COLO668 (cell line): ENCODE measurements around the gene UTP3.
A peak's percentile ranks its signal among the peaks of the same experiment; 100 is the strongest.
"Not testable (repeated sequence)": the region's sequence is repeated elsewhere in the genome, so short reads cannot be mapped to it uniquely, and the experiment has no call there.

Experiments
- DNase-seq: peaks from one replicate; lab custom pipeline; 2025; ENCODE audit not compliant: unreplicated experiment; lab: John Stamatoyannopoulos, UW

The UTP3 gene

GRCh38 chr4:70714079-70714887 lies 26.0 kb downstream of the UTP3 start:
- DNase-seq = no peak

GRCh38 chr4:70715097-70715496 lies 26.8 kb downstream of the UTP3 start:
- DNase-seq = no peak

- DNase-seq = no peak
These were observed 30.7 kb downstream of the UTP3 start for GRCh38 chr4:70718811-70719604.

GRCh38 chr4:70721747-70722146 lies 33.4 kb downstream of the UTP3 start, which contains the start of gene RUFY3:
RUFY3 (plus strand) TSS chr4:70721964; CDS start chr4:70722574, 610 bp downstream.
- no peak for DNase-seq

GRCh38 chr4:70722199-70722791 lies 34.0 kb downstream of the UTP3 start:
- no peak for DNase-seq

- no peak for DNase-seq
These were observed 36.1 kb downstream of the UTP3 start for GRCh38 chr4:70724463-70724862.

- DNase-seq = no peak
These were observed 37.3 kb downstream of the UTP3 start for GRCh38 chr4:70725633-70726032.

GRCh38 chr4:70726515-70726914 lies 38.2 kb downstream of the UTP3 start:
- not testable (repeated sequence) for DNase-seq

- no peak for DNase-seq
These were observed 39.8 kb downstream of the UTP3 start for GRCh38 chr4:70728091-70728490.

- DNase-seq = not testable (repeated sequence)
These were observed 44.5 kb downstream of the UTP3 start for GRCh38 chr4:70732878-70733277.

GRCh38 chr4:70734168-70734954 lies 46.0 kb downstream of the UTP3 start:
- DNase-seq = no peak

GRCh38 chr4:70734971-70735370 lies 46.6 kb downstream of the UTP3 start:
- DNase-seq = no peak

GRCh38 chr4:70735915-70736314 lies 47.6 kb downstream of the UTP3 start:
- peak; percentile 4 for DNase-seq

GRCh38 chr4:70737006-70737405 lies 48.7 kb downstream of the UTP3 start:
- DNase-seq = no peak

GRCh38 chr4:70737409-70737808 lies 49.1 kb downstream of the UTP3 start:
- DNase-seq = no peak

GRCh38 chr4:70739496-70740337 lies 51.4 kb downstream of the UTP3 start:
- no peak for DNase-seq
